Activated CD4-positive, alpha-beta T cell treated with anti-CD3 and anti-CD28 coated beads, Interleukin-2, amount 50 U/mL, for 4 hours (primary cell): ENCODE results near the gene CFAP161.

Experiments used
- DNase-seq, 2 experiments: peaks; one replicate each; pipeline ENCODE4 v3.0.0-alpha.2; 2020

CFAP161 gene, protein sequence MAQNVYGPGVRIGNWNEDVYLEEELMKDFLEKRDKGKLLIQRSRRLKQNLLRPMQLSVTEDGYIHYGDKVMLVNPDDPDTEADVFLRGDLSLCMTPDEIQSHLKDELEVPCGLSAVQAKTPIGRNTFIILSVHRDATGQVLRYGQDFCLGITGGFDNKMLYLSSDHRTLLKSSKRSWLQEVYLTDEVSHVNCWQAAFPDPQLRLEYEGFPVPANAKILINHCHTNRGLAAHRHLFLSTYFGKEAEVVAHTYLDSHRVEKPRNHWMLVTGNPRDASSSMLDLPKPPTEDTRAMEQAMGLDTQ

DNA sequence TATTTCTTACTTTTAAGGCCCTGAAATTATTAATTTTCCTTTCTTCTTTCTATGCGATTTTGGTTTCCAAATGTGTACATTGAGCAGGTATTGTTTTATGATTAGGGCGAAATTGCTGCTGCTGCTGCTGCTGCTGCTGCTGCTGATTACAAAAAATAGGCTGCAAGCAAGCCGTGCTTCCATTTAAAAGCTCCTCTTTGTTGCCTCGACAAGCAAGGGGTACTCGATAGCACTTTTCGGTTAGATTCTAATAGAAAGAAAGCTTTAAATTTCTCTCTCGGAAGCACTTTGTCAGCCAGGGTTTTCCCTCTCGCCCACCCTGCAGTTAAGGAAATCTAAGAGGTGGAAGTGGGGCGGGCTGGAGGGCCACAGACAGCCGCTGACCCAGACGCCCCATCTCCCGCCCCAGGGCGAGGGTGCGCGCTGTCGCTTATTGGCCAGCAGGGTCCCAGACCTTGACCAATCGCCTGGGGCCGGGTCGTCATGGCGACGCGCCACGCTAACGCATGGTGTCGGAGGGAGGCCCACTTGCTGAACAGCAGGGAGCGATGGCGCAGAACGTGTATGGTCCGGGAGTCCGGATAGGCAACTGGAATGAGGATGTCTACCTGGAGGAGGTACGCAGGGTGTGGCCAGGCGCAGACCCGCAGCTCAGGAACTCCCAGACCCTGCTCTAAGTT, at the start of gene CFAP161:
CFAP161 (plus strand) TSS at position 489 of the 680 bp plus-strand sequence; CDS start at position 549, 60 bp downstream.
- no peak for DNase-seq

DNA sequence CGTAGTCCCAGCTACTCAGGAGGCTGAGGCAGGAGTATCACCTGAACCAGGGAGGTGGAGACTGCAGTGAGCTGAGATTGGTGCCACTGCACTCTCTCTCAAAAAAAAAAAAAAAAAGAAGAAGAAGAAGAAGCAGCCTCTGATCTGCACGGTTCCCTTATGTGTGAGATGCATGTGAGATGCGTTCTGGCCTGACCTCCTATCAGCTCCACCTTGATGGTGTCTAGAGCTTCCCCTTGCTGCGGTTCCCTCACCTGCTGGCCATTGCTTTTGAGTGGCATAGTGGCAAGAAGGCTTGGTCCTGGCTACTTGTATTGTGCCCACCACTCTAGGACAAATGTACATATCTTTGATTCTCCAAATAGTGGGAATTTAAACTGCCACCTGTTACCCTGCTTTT, 49.4 kb upstream of the CFAP161 start:
- DNase-seq = no peak

DNA sequence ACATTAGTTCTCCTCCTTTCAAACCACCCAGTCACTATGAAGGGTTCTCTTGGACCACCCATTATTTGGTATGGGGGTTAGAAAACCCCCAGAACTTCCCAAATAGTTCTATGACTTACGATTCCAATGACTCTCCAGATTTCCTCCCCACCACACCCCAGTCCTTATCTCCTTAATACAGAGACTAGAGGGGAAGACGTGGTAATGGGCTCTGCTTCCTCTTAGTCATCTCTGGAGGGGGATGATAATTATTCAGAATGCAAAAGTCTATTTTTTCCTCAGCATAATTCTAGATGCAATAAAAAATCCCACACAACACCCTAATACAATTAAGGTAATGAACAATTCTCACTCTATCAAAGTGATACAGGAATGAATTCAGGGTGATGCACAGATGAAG, 48.9 kb upstream of the CFAP161 start:
- DNase-seq = no peak

DNA sequence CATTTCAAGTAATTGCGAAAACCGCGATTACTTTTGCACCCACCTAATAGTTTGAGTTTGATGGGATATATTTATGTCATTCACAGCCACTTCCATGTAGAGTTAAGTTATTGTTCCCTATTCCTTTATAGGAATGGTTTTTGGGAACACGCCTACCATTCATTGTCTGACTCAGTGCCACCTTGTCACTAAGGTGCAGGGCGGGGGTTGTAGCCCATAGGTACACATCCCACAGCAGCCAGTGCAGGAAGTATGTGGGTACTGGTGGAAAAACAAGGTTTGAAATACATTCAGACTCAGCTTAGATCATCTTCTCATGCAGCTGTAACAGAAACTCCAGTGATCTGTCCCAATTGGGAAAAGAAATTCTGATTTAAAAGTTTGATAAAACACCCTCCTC, 48.2 kb upstream of the CFAP161 start:
- DNase-seq = no peak

DNA sequence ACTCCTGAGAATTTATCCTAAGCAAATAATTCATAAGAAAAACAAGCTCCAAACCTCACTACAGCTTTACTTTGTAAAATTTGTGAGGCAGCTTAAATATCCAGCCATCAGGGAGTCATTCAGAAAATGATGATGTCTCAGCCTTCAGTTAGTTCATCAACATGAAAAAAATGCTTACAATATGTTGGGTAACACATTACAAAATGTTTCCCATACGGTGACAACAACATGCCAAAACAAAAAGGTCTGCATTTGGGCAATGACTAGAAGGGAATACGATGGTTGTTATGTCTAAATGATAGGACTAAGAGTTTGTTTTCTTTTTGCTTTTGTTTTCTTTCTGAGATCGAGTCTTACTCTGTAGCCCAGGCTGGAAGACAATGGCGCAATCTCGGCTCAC, 47.0 kb upstream of the CFAP161 start:
- DNase-seq = no peak

DNA sequence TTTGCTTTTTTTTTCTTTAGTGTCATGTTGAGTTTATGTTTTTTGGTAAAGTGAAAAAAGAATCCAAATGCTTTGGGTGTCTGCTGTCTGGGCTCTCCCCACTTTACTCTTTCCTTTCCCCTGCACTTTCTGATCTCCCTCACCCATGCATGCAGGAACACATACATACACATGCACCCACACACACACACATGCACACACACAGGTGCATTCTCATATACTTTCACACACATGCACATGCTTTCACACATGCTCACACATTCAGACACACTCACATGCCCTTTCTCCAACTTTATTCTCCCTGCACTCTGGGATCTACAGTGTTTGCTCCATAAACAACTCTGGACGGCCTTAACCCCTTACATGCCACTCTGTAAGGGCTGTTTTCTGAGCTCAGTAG, 46.4 kb upstream of the CFAP161 start:
- DNase-seq = no peak

DNA sequence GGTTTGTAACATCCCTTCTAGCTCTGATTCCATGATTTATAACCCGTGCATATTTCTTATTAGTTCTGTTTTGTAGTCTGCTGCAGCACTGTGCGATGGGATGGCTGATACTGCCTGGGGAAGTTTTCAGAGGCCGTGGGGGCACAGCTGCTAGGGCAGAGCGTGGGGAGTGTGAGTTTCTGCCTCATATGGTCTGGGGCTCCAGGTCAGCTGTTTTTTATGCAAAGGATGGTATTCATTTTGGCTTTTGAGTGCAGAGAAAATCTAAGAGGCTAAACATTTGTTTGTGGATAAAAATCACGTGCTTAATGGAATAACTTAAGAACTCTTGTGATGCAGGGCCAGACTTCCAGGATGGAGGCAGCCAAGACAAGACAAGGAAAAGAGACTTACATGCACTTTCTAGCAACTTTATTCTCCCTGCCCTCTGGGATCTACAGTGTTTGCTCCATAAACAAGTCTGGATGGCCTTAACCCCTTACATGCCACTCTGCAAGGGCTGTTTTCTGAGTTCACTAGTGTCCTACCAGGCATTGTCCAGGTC, 45.5 kb upstream of the CFAP161 start:
- DNase-seq = no peak

DNA sequence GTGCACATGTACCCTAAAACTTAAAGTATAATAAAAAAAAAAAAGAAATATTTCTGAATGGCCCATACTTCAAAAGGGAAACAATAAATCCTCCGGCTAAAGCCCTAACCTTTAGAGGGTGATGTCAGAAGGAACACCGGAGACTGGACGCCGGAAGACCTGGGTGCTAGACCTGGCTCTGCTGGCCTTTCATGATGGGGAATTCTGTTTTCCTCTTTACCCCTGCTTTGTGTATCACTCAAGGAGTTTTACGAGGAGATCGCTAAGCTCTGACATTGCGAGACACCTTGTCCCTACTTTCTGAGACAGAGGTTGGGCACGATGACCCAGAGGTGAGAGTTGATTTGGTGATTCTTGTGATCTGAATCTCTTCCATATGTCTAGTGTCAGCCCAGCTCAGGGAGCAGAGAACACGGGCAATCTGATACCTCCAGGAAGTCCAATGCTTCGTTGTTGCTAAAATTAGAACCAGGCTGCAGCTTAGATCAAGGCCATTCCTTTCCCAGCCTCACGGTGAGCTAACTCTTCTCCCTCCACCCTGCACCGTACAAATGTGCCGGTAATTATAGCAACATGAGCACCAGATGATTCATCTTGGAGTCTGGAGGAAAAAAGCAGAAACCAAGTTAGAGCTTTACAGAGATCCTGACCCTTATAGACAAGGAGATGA, 42.0 kb upstream of the CFAP161 start:
- no peak for DNase-seq

DNA sequence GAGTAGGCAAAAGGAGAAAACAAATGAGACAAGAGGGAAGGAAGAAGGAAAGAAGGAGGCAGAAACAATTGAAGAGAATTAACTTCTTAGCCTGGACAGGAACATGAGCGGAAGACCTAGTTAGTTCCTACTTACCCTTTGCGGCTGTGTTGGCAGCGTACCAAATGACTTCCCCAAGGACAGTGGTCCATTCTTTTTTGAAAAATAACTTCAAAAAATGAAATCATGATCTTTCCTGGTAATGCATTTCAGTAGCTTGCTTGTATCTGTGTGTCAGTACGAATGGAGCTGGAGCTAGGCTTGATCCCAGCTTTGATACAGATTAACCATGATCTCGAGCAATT, 41.5 kb upstream of the CFAP161 start:
- no peak for DNase-seq

DNA sequence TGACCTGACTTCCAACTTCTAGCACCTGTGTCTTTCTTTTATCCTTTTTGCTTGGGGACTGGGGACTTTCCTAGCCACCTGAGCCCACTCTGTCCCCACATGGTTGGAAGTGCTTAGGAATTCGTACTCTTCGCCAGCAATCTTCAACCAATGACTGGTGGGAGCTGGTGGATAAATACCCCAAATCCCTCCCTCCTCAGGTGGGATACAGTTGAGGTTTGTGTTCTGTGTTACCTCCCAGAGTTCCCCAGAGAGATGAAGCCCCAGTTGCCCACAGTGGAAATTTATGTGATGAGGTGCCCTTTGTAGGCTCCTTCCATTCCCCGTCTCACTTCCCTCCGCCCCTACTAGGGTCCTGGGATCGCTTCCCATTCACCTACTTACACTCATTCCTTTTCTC, 40.1 kb upstream of the CFAP161 start:
- DNase-seq = no peak

DNA sequence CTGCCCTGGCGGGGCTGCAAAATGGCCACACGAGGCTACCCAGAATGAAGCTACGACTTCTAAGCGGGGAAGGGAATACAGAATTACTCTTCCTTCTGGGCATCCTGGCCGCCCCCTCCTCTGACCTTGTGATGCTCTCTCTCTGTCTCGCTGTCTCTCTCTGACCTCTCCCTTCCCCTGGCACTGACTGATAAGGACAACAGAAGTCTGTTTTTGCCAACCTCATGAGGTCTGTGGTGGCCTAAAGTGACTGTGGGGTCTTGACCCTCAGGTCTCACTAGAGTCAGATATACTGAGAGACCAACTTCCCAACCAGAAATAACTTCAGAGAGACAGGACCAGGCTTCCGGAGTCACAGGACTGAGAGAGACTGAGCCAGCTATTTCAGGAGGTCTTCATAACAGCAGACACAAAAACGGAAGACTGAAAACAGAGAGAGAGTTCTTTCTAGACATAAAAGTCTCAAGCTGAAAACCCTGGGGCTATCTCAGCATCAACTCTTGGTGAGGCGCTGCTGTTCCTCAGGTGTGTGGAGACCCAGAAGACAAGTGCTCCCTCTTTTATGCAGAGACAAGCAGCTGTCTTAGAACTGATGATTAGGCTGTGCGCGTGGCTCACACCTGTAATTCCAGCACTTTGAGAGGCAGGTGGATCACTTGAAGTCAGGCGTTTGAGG, 38.2 kb upstream of the CFAP161 start:
- no peak for DNase-seq

DNA sequence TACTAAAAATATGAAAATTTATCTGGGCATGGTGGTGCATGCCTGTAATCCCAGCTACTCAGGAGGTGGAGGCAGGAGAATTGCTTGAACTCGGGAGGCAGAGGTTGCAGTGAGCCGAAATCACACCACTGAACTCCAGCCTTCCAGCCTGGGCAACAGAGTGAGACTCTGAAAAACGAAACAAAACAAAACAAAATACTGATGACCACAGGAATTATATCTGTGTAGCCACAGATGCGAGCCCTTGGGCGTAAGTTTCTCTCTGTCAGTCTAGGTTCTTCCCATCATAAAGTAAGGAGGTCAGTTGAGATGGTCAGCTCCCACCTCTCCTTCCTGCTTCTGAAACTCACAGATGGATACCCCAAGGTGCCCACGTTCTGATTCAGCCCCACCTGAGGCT, 37.7 kb upstream of the CFAP161 start:
- DNase-seq = no peak

DNA sequence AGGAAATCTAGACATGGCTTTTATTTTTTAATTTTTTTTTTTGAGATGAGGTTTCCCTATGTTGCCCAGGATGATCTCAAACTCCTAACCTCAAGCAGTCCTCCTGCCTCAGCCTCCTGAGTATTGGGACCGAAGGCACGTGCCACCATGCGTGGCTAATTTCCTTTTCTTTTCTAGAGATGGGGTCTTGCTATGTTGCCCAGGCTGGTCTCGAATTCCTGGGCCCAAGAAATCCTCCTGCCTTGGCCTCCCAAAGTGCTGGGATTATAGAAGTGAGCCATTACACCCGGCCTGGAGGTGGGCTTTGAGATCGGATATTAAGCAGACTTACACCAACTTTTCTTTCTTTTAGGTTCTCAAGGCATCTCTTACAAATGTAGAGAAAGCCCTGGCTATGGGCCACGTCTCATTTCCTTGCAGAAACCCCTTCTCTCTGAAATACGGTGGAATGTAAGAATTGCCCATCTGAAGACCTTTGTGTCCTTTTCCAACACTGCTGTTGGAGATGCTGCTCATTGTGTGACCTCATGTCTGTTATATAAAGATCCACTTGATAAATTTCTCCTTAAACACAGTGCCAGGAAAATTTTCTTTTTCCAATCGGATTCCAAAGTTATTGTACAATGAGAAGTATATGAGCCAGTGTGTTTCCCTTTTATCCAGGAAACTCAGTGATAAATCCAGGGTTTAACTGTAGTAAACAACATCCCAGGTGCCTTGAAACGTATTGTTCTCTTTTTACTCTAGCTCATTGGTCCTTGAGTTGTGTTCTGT, 36.8 kb upstream of the CFAP161 start:
- no peak for DNase-seq

DNA sequence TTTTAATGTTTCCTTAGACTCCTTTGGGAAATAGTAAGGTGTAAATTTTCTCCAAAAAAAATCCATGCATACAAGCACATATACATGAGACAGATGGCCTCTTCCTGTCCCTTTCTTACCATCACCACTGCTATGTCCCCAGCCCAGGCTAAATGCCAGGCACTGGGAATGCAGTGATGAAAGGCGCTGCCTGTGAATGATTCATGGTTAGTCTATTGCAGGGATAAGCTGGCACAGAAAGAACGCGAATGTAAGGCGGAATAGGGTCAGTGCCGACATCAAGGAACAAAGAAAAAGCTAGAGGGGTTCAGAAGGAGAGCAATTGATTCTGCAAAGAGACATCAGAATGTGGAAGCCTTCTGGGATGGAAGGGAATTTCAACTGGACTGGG, 36.2 kb upstream of the CFAP161 start:
- no peak for DNase-seq

DNA sequence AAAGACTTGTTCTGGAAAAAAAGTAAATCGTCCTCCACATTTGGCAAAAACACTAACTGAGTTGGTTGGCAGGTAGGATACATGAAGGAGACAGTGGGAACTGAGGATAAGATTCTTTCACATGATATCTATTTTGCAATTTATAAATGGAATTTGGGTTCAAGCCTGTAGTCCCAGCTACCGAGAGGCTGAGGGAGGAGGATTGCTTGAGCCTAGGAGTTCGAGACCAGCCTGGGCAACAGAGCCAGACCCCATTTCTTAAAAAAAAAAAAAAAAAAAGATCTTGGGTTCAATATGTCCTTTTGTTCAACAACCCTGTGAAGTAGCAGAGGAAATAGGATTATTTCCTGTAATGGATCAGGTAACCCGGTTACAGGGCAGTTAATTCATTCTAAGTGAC, 35.7 kb upstream of the CFAP161 start:
- no peak for DNase-seq

DNA sequence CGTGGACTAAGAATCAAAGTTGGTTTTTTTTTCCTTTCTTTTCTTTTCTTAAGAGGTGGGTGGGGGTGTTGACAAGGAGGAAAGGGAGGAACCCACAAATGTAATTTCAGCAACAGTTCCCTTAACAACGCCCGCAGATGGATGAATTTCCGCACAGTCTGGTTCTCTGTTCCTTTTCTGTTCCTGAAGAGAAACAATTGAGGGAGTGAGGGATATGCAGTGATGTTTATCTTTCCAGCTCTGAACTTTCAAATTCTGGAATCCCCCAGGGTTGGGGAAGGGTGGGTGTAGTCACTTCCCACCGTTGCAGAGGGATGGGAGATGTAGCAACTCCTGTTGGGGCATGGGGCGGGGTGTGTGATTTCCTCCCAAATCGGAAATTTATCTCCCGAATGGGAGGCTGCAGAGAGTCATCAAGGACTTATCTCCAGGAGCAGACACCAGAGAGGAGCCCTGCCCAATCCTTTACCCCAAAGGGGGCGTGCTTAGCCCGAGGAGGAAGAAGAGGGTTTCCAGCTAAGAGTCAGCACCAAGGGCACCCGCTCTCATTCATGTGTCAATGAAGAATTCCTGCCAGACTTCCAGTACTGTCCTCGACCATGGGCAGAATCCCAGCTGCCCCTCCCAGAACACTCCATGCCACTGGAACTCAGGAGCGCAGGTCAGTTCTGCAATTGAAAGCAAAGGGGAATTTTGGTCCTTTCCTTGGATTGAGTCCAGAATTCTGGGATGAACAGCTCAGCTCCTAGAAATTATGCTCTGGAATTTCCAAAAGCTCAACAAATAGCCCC, 35.0 kb upstream of the CFAP161 start:
- DNase-seq = no peak

DNA sequence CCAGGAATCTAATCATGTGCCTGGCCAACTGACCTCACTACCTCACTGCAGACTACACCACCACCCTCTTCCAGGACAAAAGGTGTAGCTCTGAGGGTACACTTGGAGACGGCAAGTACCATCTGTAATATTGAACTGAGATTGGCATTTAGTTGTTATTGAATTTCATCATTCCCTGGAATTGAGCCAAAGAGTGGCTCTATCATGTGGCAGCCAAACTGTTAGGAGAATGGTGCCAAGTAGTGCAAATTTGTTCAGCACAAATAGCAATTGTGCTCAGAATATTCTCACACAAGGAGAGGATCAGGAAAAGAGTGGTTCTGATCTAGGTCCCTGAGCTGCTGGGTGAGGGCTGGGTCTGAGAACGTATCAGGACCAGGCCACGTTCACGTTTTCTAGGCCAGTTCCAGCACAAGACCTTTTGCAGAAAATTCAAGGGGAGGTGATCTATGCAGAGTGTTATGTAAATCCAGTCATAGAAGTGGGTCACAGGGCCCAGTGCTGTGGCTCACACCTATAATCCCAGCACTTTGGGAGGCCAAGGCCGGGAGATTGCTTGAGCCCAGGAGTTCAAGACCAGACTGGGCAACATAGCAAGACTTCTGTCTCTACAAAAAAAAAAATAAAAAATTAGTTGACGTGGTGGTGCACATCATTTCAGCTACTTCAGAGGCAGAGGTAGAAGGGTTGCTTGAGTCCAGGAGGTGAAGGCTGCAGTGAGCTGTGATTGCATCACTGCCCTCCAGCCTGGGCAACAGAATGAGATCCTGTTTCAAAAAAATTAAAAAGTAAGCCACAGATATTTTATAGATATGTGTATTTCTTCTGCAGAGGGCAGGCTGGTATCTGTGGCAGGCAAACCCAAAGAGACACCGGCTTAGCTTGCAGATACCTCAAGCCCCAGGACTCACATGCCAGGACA, 31.9 kb upstream of the CFAP161 start:
- DNase-seq = no peak

DNA sequence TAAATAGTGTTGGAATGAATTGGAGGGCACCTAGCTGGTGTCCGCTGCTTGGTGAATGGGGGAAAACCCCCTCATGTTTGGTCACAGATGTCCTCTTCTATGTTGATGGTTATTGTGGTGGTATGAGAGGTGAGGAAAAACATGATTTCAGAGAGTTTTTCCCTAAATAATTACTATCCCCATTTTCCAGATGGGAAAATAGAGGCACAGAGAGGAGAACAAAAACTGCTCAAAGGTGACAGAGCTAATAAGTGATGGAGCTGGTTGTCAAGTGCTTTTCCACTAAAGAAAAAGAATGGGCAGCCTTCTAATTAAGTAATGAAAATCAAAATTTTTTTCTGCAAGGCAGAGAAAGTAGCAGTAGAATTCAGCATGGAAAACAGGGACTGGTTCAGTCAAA, 30.2 kb upstream of the CFAP161 start:
- no peak for DNase-seq

DNA sequence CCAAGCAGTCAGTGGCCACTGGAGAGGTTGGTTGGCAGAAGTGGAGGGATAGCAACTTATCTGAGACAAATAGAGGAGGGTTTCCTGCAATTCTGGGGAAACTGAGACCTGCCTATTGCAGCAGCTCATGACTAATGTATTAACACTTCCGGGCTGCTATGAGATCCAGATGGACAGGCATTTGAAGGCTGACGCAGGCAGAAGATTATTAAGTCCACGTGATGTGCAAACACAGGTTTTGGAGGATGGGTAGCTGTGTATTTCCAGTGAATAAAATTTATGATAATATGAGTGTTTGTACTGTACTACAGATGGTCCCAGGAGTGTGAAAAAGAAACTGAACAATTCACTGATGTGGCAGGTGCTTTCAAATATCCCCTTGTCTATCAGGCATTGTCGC, 28.5 kb upstream of the CFAP161 start:
- DNase-seq = no peak

DNA sequence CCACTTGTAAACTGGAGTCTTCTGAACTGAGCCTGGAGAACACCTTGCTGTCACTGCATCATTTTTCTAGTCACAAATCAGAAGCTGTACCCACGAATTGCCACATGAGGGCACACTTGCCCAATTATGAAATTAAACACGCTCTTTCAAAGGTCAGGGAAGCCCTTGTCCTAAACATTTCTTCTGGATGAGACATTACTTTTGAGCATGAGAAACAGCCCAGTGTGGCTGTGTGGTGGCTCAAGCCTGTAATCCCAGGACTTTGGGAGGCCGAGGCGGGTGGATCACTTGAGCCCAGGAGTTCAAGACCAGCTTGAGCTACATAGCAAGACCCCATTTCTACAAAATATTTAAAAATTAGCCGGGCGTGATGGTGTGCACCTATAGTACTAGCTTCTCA, 27.5 kb upstream of the CFAP161 start:
- peak in 1 of 2 experiments; percentile 31 for DNase-seq

DNA sequence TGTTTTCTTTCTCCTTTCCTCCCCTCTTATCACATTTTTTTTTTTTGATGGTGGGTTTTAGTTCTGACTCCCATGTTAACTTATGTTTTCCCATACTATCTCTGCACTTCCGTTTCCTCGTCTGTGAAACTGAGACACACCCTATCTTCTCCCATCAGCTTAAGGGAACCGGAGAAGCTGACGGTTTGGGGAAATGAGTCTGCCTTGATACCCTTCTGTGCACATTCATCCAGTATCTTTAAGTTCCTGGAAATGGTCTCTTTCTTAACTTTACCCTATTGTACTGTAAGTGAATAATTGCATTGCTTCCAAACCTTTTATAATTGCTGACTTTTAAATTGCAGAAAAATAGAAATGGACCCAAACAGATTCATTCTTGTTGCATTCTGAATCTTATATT, 26.2 kb upstream of the CFAP161 start:
- DNase-seq = no peak
